A549 treated with DMSO at 1 μM for 4 hours (cell line): ENCODE results near the gene NABP2. TPM values are rescaled to one million over a fixed set of nuclear protein-coding genes. Genes with fewer than 3 reads are reported as not detected.

Experiments used
- total RNA-seq: library from RNA; stranded (reverse); fragments of 200-300 nt; extraction: Qiagen RNA extraction; gene quantifications from 5 replicates; pipeline ENCODE4 v1.2.3, GENCODE V29; 2022; ENCODE audit warnings: low read depth

NABP2 gene
- 61.7 to 64.4 TPM (median 62.6 TPM) in 5 replicates for total RNA-seq

DNA sequence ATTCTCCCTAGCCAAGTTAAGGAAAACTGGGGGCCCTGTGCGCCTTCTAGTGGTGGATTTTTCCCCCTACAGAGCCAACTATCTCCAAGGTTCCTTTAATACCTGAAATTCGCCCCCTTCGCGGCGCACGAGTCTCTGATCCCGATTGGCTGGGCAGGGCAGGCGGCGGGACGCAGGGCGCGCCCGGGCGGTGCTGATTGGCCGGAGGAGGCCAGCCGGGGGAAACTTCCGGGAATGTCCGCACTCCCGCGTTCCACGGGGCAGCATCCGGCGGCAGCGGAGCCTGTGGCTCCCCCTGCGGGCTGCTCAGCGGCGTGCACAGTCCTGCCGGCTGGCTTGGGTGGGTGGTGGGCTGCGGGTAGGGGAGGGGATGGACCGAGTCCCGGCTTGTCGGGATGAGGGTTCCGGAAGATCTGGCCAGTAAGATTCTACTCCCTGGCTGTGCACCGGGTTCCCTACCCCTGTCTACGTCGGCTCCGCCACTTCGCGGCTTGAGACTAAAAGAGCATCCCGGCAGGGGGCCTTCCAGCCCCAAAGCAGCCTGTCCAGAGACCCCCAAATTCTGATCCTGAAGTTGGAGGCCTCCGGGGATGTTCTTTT lies at the start of gene NABP2:
TSS of gene NABP2 (plus strand) at position 241 of the 600 bp plus-strand sequence. CDS start 515 bp downstream, outside the sequence.

DNA sequence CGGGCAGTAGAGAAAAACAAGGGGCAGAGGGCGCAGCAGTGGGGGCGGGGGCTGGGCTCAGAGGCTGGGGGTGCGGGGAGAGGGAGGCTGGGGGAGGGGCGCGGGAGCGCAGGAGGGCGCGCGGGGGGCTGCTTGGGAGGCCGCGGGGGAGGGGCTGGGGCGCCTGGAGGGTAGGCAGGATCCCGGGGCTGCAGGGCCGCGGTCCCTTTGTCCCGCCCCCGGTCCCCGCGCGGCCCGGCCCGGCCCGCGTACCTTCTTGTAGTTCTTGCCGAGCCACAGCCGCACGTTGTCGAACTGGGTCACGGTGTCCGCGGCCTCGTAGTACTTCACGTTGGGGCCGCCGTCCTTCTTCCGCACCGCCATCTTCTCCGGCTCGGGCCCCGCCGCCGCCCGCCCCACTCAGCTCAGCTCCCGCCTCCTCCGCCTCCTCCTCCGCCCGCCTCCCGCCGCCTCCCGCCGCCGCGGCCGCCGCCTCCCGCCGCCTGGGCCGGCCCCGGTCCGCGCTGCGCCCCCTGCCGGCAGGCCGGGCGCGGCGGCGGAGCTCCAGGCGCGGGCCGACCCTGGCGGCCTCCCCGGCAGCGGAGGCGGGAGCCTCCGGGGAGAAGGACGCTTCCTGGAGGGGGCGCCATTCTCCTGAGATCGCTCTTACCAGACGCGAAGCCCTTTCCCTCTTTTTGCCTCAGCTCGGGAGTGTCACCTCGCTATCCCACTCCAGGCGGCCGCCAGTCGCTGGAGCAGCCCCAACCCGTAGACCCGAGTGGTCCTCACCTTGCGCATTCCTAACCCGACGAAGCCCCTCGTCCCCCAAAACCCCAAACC lies 34.8 kb upstream of the NABP2 start, which contains the start of gene SMARCC2:
TSS of gene SMARCC2 (minus strand) at position 385 of the 819 bp plus-strand sequence. CDS start at position 363, 22 bp downstream.

DNA sequence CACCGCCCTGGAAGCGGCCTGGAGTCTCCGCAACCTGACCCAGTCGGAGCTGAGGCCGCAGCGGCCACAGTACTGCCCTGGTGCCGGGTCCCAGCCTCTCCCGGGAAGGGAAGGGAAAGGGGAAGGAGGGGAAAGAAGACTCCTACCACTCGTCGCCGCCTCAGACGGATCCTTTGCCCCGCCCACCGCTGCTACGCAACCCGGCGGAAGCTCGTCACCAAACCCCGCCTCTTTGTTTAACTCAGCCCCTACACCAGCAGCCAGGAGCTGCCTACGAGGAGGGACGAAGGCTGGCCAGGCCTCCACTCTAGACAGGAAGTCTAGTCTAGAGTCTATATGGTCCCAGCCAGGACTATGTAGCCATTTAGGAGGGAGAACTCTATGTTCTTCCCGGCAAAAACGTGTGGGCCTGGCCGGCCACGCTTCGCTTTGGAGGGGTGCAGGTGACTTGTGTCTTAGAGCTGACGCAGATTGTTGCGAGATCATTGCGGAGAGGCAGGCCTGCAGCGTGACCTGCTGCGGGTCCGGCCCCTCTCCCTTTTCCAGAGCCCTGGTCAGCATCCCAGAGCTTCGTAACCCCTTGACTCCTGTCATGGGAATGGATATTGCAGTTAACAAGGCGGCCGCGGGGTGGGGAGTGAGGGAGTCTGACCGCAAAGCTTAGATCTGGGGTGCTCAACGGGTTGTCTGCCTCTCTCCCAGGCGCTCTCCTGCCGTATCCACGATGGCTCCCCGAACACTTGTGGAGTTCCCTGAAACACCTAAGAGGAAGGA lies 2.2 kb upstream of the NABP2 start, which contains the start of gene RNF41:
TSS of gene RNF41 (minus strand) at position 166 of the 774 bp plus-strand sequence. CDS start 7,875 bp downstream, outside the sequence.

DNA sequence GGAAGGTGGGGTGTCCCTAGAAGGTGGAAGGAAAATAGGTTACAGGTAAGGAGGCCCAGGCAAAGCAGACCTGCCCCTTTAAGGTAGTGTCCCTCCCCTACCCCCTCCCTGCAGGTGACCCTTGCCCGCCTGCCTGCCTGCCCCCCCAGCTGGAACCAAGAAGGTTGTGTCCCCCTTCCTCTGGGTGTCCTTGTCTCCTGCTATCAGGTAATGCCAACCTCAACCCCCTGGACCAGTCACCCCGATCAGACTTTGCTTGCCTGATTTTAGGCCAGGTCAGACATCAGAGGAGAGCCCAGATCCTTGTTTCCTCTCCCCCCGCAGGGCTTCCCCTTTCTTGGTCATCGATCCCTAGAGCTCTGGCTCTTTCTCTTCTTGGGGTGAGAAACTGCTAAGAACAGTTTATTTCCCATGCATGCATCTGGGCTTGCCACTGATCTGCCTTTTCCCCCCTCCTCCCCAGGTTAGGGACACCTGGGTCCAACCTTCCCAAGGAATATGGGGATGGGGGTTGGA lies 5.8 kb downstream of the NABP2 start, which contains the start of gene SLC39A5:
TSS of gene SLC39A5 (plus strand) at position 136 of the 516 bp plus-strand sequence. CDS start 1,224 bp downstream, outside the sequence.

DNA sequence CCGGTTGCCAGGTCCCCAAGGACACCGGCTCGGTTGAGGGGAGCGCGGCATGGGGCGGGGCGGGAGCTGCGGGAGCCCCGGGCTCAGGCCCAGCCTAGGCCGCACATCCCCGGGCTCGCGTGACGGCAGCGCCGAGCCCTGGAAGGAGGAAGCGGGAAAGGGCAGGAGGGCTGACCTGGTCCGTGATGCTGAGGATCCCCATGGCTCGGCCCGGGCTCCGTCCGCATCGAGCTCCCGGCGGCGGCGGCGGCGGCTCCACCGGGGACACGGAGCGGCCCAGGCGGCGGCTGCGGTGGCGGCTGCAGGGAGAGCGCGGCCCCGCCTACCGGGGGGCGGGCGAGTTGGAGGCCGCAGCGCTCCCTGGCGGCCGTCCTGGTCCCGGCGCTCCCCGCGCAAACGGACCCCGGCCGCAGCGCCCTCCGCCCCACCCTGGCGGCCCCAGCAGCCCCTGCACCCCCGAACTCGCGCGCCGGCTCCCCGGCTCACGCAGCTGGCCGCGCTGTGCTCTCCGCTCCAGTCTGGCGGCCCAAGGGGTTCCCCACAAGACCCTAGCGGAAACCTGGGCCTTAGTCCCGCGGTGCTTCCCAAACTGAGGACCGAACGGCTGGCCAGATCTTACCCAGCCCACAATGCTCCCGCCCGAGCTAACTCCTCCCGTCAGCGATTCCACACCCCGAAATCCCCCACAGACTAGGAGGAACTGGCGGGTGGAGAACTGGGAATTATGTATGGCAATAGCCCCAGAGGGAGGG lies 34.1 kb downstream of the NABP2 start, which contains the start of gene ANKRD52:
TSS of gene ANKRD52 (minus strand) at position 317 of the 752 bp plus-strand sequence. CDS start at position 202, 115 bp downstream.

DNA sequence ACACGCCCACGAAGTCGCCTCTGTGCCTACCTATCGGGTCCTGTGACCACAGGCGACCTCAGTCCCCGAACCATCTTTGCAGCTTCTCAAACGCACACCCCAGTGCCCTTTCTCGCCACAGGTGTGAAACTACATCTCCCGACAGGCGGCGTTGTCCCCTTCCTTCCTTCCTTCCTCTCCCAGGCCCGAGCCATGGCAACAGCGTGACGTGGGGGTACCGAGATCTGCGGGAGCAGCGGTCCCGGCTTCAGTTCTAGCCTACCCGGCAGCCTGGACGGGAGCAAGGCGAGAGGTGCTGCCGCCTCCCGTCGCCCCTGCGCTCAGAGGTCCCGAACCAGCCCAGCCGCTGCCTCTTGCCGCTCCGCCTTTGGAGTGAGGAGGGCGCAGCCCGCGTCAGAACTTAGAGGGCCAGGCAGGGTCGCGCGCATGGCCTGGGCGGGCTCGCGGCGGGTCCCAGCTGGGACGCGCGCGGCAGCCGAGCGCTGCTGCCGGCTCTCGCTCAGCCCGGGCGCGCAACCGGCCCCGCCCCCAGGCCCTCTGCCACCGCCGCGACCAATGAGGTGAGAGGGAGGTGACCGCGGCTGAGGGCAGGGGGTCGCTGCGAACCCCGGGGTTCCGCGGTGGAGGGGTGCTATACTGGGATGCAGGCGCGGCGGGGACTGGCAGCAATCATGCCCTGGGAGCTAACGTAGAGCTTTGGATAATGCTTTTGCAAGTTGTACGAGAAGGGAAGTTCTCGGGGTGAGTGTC lies 42.7 kb downstream of the NABP2 start, which contains the start of gene COQ10A:
TSS of gene COQ10A (plus strand) at position 250 of the 750 bp plus-strand sequence. CDS start at position 427, 177 bp downstream.

Other genes with a start within 250 kb of the NABP2 start
- gene SUOX, start 227.1 kb upstream of the NABP2 start, total RNA-seq, result 7.8 to 10.5 TPM (median 9.3 TPM) in 5 replicates
- 2.5 to 3.0 TPM (median 2.8 TPM) in 5 replicates for gene IKZF4, start 203.3 kb upstream of the NABP2 start, total RNA-seq
- gene RPS26, start 182.4 kb upstream of the NABP2 start, total RNA-seq, result 597 to 774 TPM (median 733 TPM) in 5 replicates
- 1.2 to 1.8 TPM (median 1.3 TPM) in 5 replicates for gene ERBB3, start 144.2 kb upstream of the NABP2 start, total RNA-seq
- gene PA2G4, start 119.8 kb upstream of the NABP2 start, total RNA-seq, result 305 to 343 TPM (median 320 TPM) in 5 replicates
- 5,029 to 5,699 TPM (median 5,618 TPM) in 5 replicates for gene RPL41, start 107.7 kb upstream of the NABP2 start, total RNA-seq
- gene ZC3H10, start 106.1 kb upstream of the NABP2 start, total RNA-seq, result 2.4 to 3.5 TPM (median 2.9 TPM) in 5 replicates
- 66.7 to 76.5 TPM (median 73.7 TPM) in 5 replicates for gene ESYT1, start 96.1 kb upstream of the NABP2 start, total RNA-seq
- 75.2 to 83.1 TPM (median 78.1 TPM) in 5 replicates for gene MYL6B, start 71.8 kb upstream of the NABP2 start, total RNA-seq
- 1,968 to 3,082 TPM (median 2,070 TPM) in 5 replicates for gene MYL6, start 66.0 kb upstream of the NABP2 start, total RNA-seq
- 31.4 to 42.9 TPM (median 38.9 TPM) in 5 replicates for gene SMARCC2, start 34.9 kb upstream of the NABP2 start, total RNA-seq
- 22.1 to 26.5 TPM (median 25.7 TPM) in 5 replicates for gene RNF41, start 2.4 kb upstream of the NABP2 start, total RNA-seq
- gene SLC39A5, start 5.7 kb downstream of the NABP2 start, total RNA-seq, result 0.14 TPM in 1 of 5 replicates, not detected in the others
- 41.6 to 52.3 TPM (median 47.6 TPM) in 5 replicates for gene ANKRD52, start 34.0 kb downstream of the NABP2 start, total RNA-seq
- 18.9 to 20.5 TPM (median 19.7 TPM) in 5 replicates for gene COQ10A, start 42.6 kb downstream of the NABP2 start, total RNA-seq
- gene CS, start 76.0 kb downstream of the NABP2 start, total RNA-seq, result 157 to 191 TPM (median 164 TPM) in 5 replicates
- 115 to 154 TPM (median 150 TPM) in 5 replicates for gene CNPY2, start 91.6 kb downstream of the NABP2 start, total RNA-seq
- 13.4 to 17.8 TPM (median 16.8 TPM) in 5 replicates for gene PAN2, start 109.7 kb downstream of the NABP2 start, total RNA-seq
- 0.32 to 0.84 TPM (median 0.50 TPM) in 5 replicates for gene IL23A, start 114.5 kb downstream of the NABP2 start, total RNA-seq
- gene STAT2, start 135.8 kb downstream of the NABP2 start, total RNA-seq, result 10.0 to 15.3 TPM (median 14.0 TPM) in 5 replicates
- not detected in 5 replicates for gene APOF, start 138.5 kb downstream of the NABP2 start, total RNA-seq
- 35.0 to 42.2 TPM (median 41.8 TPM) in 5 replicates for gene TIMELESS, start 225.1 kb downstream of the NABP2 start, total RNA-seq
- gene MIP, start 230.3 kb downstream of the NABP2 start, total RNA-seq, result 0.15 to 0.30 TPM in 2 of 5 replicates, not detected in the others
- gene SPRYD4, start 244.2 kb downstream of the NABP2 start, total RNA-seq, result 1.9 to 2.0 TPM (median 2.0 TPM) in 5 replicates